Smooth muscle cell (in vitro differentiated cells): ENCODE results near the gene TMCC3. TPM values are rescaled to one million over a fixed set of nuclear protein-coding genes. Genes with fewer than 3 reads are reported as not detected.

ENCODE experiments used
- DNase-seq: peaks from one replicate; lab custom pipeline; 2025; ENCODE audit not compliant: unreplicated experiment; lab: John Stamatoyannopoulos, UW
- H2AFZ ChIP-seq: fragments of 200-600 bp; sonication (generic); 2 replicates; pipeline ENCODE4 v1.6.0; 2016; ENCODE audit warnings: antibody characterized with exemption, low read depth, mild to moderate bottlenecking
- H3F3A ChIP-seq: fragments of 200-600 bp; sonication (generic); 2 replicates; pipeline ENCODE4 v1.6.0; 2017; ENCODE audit warnings: antibody characterized with exemption, low read depth
- H3K27ac ChIP-seq: fragments of 200-600 bp; sonication (generic); 2 replicates; pipeline ENCODE4 v1.5.1; 2016; ENCODE audit warnings: low read depth, mild to moderate bottlenecking
- H3K27me3 ChIP-seq: fragments of 200-600 bp; sonication (generic); 2 replicates; pipeline ENCODE4 v1.6.1; 2016; ENCODE audit warnings: low read depth, mild to moderate bottlenecking
- H3K36me3 ChIP-seq: fragments of 200-600 bp; sonication (generic); 2 replicates; pipeline ENCODE4 v1.5.1; 2016; ENCODE audit warnings: low read depth
- H3K4me1 ChIP-seq: fragments of 200-600 bp; sonication (generic); 2 replicates; pipeline ENCODE4 v1.5.1; 2016; ENCODE audit warnings: low read depth
- H3K4me2 ChIP-seq: fragments of 200-600 bp; sonication (generic); 2 replicates; pipeline ENCODE4 v1.6.0; 2016; ENCODE audit warnings: mild to moderate bottlenecking
- H3K4me3 ChIP-seq: fragments of 200-600 bp; sonication (generic); 2 replicates; pipeline ENCODE4 v1.5.1; 2016; ENCODE audit warnings: mild to moderate bottlenecking
- H3K79me2 ChIP-seq: fragments of 200-600 bp; sonication (generic); 2 replicates; pipeline ENCODE4 v1.6.0; 2016; ENCODE audit warnings: low read depth, mild to moderate bottlenecking
- H3K9ac ChIP-seq: fragments of 200-600 bp; sonication (generic); 2 replicates; pipeline ENCODE4 v1.6.0; 2016; ENCODE audit warnings: low read depth
- H3K9me3 ChIP-seq: fragments of 200-600 bp; sonication (generic); replicated peaks from 2 replicates; pipeline ENCODE4 v1.5.1; 2016; ENCODE audit warnings: low read depth
- H4K20me1 ChIP-seq: fragments of 200-600 bp; sonication (generic); 2 replicates; pipeline ENCODE4 v1.6.0; 2016; ENCODE audit warnings: low read depth
- CTCF ChIP-seq: fragments of 200-600 bp; sonication (generic); IDR thresholded peaks from 2 replicates; pipeline ENCODE4 v1.5.1; 2017; ENCODE audit warnings: borderline replicate concordance, mild to moderate bottlenecking, antibody characterized with exemption; ENCODE audit not compliant: insufficient read depth, poor library complexity, severe bottlenecking
- WGBS: methylation state at CpG from one replicate; pipeline ENCODE4 v1.1.7; 2016; ENCODE audit warnings: low lambda C conversion rate; 5-methylcytosine and 5-hydroxymethylcytosine counted together
- polyA plus RNA-seq: library from polyadenylated mRNA; unstranded; fragments of >200 nt; fragmentation: Nextera tagmentation; extraction: Ambion mirVana; gene quantifications from 2 replicates; pipeline ENCODE4 v1.2.1, GENCODE V29; 2016
- total RNA-seq: library from RNA; depleted of rRNA; stranded (reverse); fragments of >200 nt; gene quantifications from 2 replicates; pipeline ENCODE4 v1.2.3, GENCODE V29; 2014

The TMCC3 gene
- total and polyA plus RNA-seq, 2 experiments from 2014 or later = 7.0 to 11.2 TPM

- H3K27ac ChIP-seq = no peak overlapping the region
- TF ChIP-seq CTCF = no peak
- 95% methylated on average over 4 of the region's 4 CpGs for WGBS
These were observed 12.8 kb downstream of the TMCC3 start for GRCh38 chr12:94637390-94638113.

GRCh38 chr12:94636462-94637085 lies 13.8 kb downstream of the TMCC3 start:
- no peaks in the 10 kb centered on the region for H3K27me3 ChIP-seq
- DNase-seq = no peak
- peaks cover 22% of the 10 kb centered on the region for H3K79me2 ChIP-seq
- H3K4me2 ChIP-seq = no peak overlapping the region
- peak overlapping the region; percentile 15 for H3K27ac ChIP-seq
- WGBS = 65% methylated on average over 3 of the region's 3 CpGs
- H3K9me3 ChIP-seq = no peaks in the 10 kb centered on the region
- H3F3A ChIP-seq = no peaks in the 10 kb centered on the region
- H3K36me3 ChIP-seq = no peaks in the 10 kb centered on the region
- no peak overlapping the region for H3K9ac ChIP-seq
- no peak for TF ChIP-seq CTCF
- H3K4me1 ChIP-seq = no peaks in the 10 kb centered on the region
- no peak overlapping the region for H3K4me3 ChIP-seq
- H4K20me1 ChIP-seq = peaks cover 24% of the 10 kb centered on the region
- H2AFZ ChIP-seq = no peak overlapping the region

More at GRCh38 chr12:94637390-94638113, 12.8 kb downstream of the TMCC3 start:
- H3K9me3 ChIP-seq = no peaks in the 10 kb centered on the region
- H3K4me3 ChIP-seq = no peak overlapping the region
- no peak overlapping the region for H3K9ac ChIP-seq
- no peak overlapping the region for H2AFZ ChIP-seq
- H3F3A ChIP-seq = no peaks in the 10 kb centered on the region
- H3K4me2 ChIP-seq = no peak overlapping the region
- no peaks in the 10 kb centered on the region for H3K36me3 ChIP-seq
- no peaks in the 10 kb centered on the region for H3K27me3 ChIP-seq
- H4K20me1 ChIP-seq = peaks cover 24% of the 10 kb centered on the region
- no peaks in the 10 kb centered on the region for H3K4me1 ChIP-seq
- DNase-seq = no peak
- H3K79me2 ChIP-seq = peaks cover 21% of the 10 kb centered on the region

GRCh38 chr12:94634717-94635116 lies 15.6 kb downstream of the TMCC3 start:
- Histone ChIP-seq H3K9me3 (no peaks in the 10 kb centered on the region), H3F3A (no peaks in the 10 kb centered on the region), H3K4me2 (no peak overlapping the region), H3K9ac (no peak overlapping the region), H3K36me3 (no peaks in the 10 kb centered on the region), H4K20me1 (peaks cover 24% of the 10 kb centered on the region), H3K27me3 (no peaks in the 10 kb centered on the region), H3K4me1 (no peaks in the 10 kb centered on the region), H3K27ac (no peak overlapping the region), H3K79me2 (peaks cover 23% of the 10 kb centered on the region), H3K4me3 (no peak overlapping the region), H2AFZ (no peak overlapping the region)
- DNase-seq = no peak
- no peak for TF ChIP-seq CTCF
- 93% methylated on average over 2 of the region's 2 CpGs for WGBS
